GM10266 (cell line): Measurements from ENCODE around the gene IGFBP3.

ENCODE experiments used
- DNase-seq: peaks from one replicate; pipeline ENCODE4 v3.0.0; 2012; ENCODE audit errors: extremely low spot score
- TF ChIP-seq, protein P1 (sequence below): IDR thresholded peaks from 2 replicates; pipeline ENCODE4 v1.5.1; 2012; ENCODE audit warnings: mild to moderate bottlenecking, low read depth; ENCODE audit not compliant: control insufficient read depth, insufficient read depth; ENCODE audit errors: missing control alignments

Gene IGFBP3, protein sequence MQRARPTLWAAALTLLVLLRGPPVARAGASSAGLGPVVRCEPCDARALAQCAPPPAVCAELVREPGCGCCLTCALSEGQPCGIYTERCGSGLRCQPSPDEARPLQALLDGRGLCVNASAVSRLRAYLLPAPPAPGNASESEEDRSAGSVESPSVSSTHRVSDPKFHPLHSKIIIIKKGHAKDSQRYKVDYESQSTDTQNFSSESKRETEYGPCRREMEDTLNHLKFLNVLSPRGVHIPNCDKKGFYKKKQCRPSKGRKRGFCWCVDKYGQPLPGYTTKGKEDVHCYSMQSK

GRCh38 chr7:45920502-45921380 is at the start of gene IGFBP3:
IGFBP3 (minus strand) TSS chr7:45921272; CDS start chr7:45921140, 132 bp downstream.
- TF ChIP-seq, protein P1, sequence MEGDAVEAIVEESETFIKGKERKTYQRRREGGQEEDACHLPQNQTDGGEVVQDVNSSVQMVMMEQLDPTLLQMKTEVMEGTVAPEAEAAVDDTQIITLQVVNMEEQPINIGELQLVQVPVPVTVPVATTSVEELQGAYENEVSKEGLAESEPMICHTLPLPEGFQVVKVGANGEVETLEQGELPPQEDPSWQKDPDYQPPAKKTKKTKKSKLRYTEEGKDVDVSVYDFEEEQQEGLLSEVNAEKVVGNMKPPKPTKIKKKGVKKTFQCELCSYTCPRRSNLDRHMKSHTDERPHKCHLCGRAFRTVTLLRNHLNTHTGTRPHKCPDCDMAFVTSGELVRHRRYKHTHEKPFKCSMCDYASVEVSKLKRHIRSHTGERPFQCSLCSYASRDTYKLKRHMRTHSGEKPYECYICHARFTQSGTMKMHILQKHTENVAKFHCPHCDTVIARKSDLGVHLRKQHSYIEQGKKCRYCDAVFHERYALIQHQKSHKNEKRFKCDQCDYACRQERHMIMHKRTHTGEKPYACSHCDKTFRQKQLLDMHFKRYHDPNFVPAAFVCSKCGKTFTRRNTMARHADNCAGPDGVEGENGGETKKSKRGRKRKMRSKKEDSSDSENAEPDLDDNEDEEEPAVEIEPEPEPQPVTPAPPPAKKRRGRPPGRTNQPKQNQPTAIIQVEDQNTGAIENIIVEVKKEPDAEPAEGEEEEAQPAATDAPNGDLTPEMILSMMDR, result no peak
- DNase-seq, result peak; percentile 28

GRCh38 chr7:45970454-45970853 is 49.4 kb upstream of the IGFBP3 start:
- TF ChIP-seq, protein P1, result no peak
- no peak for DNase-seq

DNA sequence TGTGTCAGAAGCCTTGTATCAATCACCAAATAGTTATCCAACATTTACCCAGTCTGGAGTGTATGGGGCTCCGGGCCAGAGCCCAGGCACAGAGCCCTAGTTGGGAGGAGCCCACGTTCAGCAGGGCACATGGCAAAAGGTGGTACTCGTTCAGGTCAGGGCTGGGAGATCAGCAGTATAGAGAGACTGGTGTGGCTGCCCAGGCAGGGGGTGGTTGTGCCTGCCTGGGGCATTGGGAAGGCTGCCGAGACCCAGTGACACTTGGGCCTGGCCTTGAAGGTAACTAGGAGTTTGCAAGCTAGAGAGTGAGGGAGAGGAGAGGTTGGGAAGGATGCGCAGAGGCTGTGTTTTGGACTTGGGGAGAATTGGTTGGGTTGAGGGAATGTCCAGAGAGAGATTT is 48.9 kb upstream of the IGFBP3 start:
- TF ChIP-seq, protein P1, result no peak
- DNase-seq, result no peak

GRCh38 chr7:45968856-45969541 is 47.9 kb upstream of the IGFBP3 start:
- TF ChIP-seq, protein P1, result no peak
- DNase-seq, result no peak

GRCh38 chr7:45968312-45968711 is 47.2 kb upstream of the IGFBP3 start:
- DNase-seq, result no peak
- TF ChIP-seq, protein P1, result no peak

GRCh38 chr7:45967591-45968157 is 46.6 kb upstream of the IGFBP3 start:
- DNase-seq, result no peak
- TF ChIP-seq, protein P1, result no peak
